MCF 10A (cell line): Measurements from ENCODE around the gene IFRD2. TPM values are rescaled to one million over a fixed set of nuclear protein-coding genes. Genes with fewer than 3 reads are reported as not detected.
A peak's percentile ranks its signal among the peaks of the same experiment; 100 is the strongest.
"Not testable (repeated sequence)": the region's sequence is repeated elsewhere in the genome, so short reads cannot be mapped to it uniquely, and the experiment has no call there.

Experiments used
- BruUV-seq: library from RNA; stranded (reverse); fragments of 400-500 nt; replicated peaks from 2 replicates; lab custom pipeline; 2021; lab: Mats Ljungman, UMichigan
- CTCF ChIA-PET: fragments of 300-600 bp; sonication (Branson Sonifier 250); formaldehyde crosslinking; extraction: SDS; loops from one replicate; lab custom pipeline; 2021; ENCODE audit warnings: antibody characterized with exemption, inconsistent platforms; lab: Yijun Ruan, JAX
- POLR2A ChIA-PET: fragments of 300-600, 350-650 bp; sonication (Branson Sonifier 250); formaldehyde crosslinking; extraction: SDS; loops from one replicate; lab custom pipeline; 2020; ENCODE audit warnings: antibody characterized with exemption, inconsistent platforms; lab: Yijun Ruan, JAX
- DNase-seq: peaks from one replicate; pipeline ENCODE4 v3.0.0-alpha.2; 2018; ENCODE audit not compliant: unreplicated experiment
- H3K27ac Mint-ChIP-seq: one replicate; pipeline ENCODE4 v1.8.0; 2022; ENCODE audit warnings: mild to moderate bottlenecking, low read depth, mixed read lengths; ENCODE audit not compliant: unreplicated experiment
- H3K27me3 Mint-ChIP-seq: one replicate; pipeline ENCODE4 v1.8.0; 2022; ENCODE audit warnings: mixed read lengths; ENCODE audit not compliant: insufficient read depth, unreplicated experiment
- H3K36me3 Mint-ChIP-seq: one replicate; pipeline ENCODE4 v1.8.0; 2022; ENCODE audit warnings: mild to moderate bottlenecking, moderate library complexity, mixed read lengths; ENCODE audit not compliant: insufficient read depth, unreplicated experiment
- H3K4me1 Mint-ChIP-seq: one replicate; pipeline ENCODE4 v1.8.0; 2022; ENCODE audit warnings: mixed read lengths; ENCODE audit not compliant: insufficient read depth, unreplicated experiment
- H3K4me3 Mint-ChIP-seq: one replicate; pipeline ENCODE4 v1.8.0; 2022; ENCODE audit warnings: mild to moderate bottlenecking, moderate library complexity, mixed read lengths; ENCODE audit not compliant: unreplicated experiment
- H3K9me3 Mint-ChIP-seq: one replicate; pipeline ENCODE4 v1.8.0; 2022; ENCODE audit warnings: mixed read lengths; ENCODE audit not compliant: unreplicated experiment
- CTCF ChIP-seq: fragments of 200-600 bp; IDR thresholded peaks from one replicate; pipeline ENCODE4 v1.8.0; 2022; ENCODE audit warnings: antibody characterized with exemption, mild to moderate bottlenecking; ENCODE audit not compliant: unreplicated experiment
- intact Hi-C: fragments of 100-400 bp; cut with micrococcal nuclease; formaldehyde crosslinking; loops from 2 replicates; pipeline ENCODE4 v1.14.1; 2022
- total RNA-seq: library from RNA; stranded (reverse); gene quantifications from 2 replicates; pipeline ENCODE4 v1.2.3, GENCODE V29; 2022

The IFRD2 gene
- total RNA-seq, 1 experiment from 2014 or later, result 182 TPM

GRCh38 chr3:50246517-50246954 is 45.7 kb downstream of the IFRD2 start:
- no TSS peak for BruUV-seq
- POLR2A ChIA-PET, result interaction anchor here (0.6 to 4.6 kb wide), 17 partner anchors 10 to 1422 kb away, joined by 3 to 102 read pairs (median 4); partner anchors contain the start of genes GNAI2, HYAL3, IFRD2 and NAA80
- peaks cover 15% of the 10 kb centered on the region for H3K36me3 Mint-ChIP-seq
- DNase-seq, result peak; percentile 94
- H3K27me3 Mint-ChIP-seq, result no peaks in the 10 kb centered on the region
- intact Hi-C loops, result loop anchor here (1.0 kb wide), 3 partner anchors 10 to 27 kb away; partner anchors contain the start of gene GNAI2
- peak overlapping the region; percentile 55 for H3K4me3 Mint-ChIP-seq
- peak overlapping the region; percentile 91 for H3K27ac Mint-ChIP-seq
- no peak for TF ChIP-seq CTCF
- H3K4me1 Mint-ChIP-seq, result peaks cover 56% of the 10 kb centered on the region
- CTCF ChIA-PET, result interaction anchor here (0.5 to 5.8 kb wide), 39 partner anchors 9 to 683 kb away, joined by 3 to 107 read pairs (median 4); partner anchors contain the start of genes GNAI2, GNAT1, IFRD2 and SEMA3B
- H3K9me3 Mint-ChIP-seq, result no peaks in the 10 kb centered on the region

DNA sequence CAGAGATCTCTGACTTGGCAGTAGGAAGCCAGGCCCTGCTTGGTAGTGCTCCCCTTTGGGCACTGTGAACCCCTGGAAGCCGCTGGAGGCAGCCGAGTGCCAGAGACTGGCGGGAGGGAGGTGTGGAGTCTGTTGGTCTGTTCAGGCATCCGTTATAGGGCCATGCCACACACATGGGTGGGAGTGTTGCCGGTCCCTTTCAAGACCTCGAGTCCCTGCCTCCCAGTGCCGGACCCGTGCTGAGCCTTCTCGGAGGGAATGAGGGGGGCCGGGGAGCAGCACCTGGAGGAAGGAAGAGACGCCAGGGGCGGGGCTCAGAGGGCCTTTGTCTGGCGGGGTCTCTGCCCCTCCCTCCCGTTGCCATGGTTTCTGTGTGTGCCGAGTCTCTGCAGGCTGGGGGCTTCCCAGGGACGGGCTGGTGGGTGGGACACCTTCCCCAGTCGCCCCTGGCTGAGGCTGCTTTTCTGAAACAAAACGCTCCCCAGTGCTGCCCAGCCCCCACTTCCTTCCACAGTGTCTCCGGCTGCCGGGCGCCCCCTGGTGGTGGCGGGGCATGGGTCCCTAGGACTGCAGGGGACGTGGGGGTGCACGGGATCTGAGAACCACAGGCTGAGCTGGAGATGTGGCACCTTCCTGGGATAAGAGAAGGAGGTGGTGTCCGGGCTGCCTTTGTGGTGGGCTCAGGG is 46.3 kb downstream of the IFRD2 start:
- H3K27ac Mint-ChIP-seq, result peak overlapping the region; percentile 91
- TF ChIP-seq CTCF, result peak; percentile 98
- CTCF ChIA-PET, result interaction anchor here (0.5 to 5.8 kb wide), 35 partner anchors 9 to 683 kb away, joined by 3 to 107 read pairs (median 4); partner anchors contain the start of genes GNAI2, GNAT1, IFRD2 and SEMA3B
- intact Hi-C loops, result loop anchor here (1.0 kb wide), 3 partner anchors 10 to 27 kb away; partner anchors contain the start of gene GNAI2
- peak; percentile 91 for DNase-seq
- no TSS peak for BruUV-seq
- peak overlapping the region; percentile 55 for H3K4me3 Mint-ChIP-seq
- POLR2A ChIA-PET, result interaction anchor here (0.7 to 4.6 kb wide), 10 partner anchors 9 to 115 kb away, joined by 3 to 102 read pairs (median 4); partner anchors contain the start of genes GNAI2 and IFRD2
- no peaks in the 10 kb centered on the region for H3K9me3 Mint-ChIP-seq
- peaks cover 54% of the 10 kb centered on the region for H3K4me1 Mint-ChIP-seq
- no peaks in the 10 kb centered on the region for H3K27me3 Mint-ChIP-seq
- peaks cover 11% of the 10 kb centered on the region for H3K36me3 Mint-ChIP-seq

GRCh38 chr3:50245251-50245745 is 46.9 kb downstream of the IFRD2 start:
- Mint-ChIP-seq H3K27me3 (no peaks in the 10 kb centered on the region), H3K27ac (peak overlapping the region; percentile 91), H3K4me1 (peaks cover 50% of the 10 kb centered on the region), H3K9me3 (no peaks in the 10 kb centered on the region), H3K36me3 (peaks cover 4% of the 10 kb centered on the region), H3K4me3 (peak overlapping the region; percentile 55)
- ChIA-PET CTCF (interaction anchor here (0.5 to 5.8 kb wide), 5 partner anchors 17 to 68 kb away, joined by 3 to 107 read pairs (median 3); no protein-coding TSS in a partner anchor), POLR2A (interaction anchor here (1.2 to 3.5 kb wide), 3 partner anchors 10 to 47 kb away, joined by 5 to 26 read pairs (median 7); partner anchors contain the start of gene IFRD2)
- no TSS peak for BruUV-seq
- intact Hi-C loops, result no loop called here
- no peak for TF ChIP-seq CTCF
- DNase-seq, result no peak

- Mint-ChIP-seq H3K27ac (peak overlapping the region; percentile 91), H3K4me1 (peaks cover 46% of the 10 kb centered on the region)
- BruUV-seq, intact Hi-C loops, H3K4me3 Mint-ChIP-seq, H3K27me3 Mint-ChIP-seq, H3K36me3 Mint-ChIP-seq, H3K9me3 Mint-ChIP-seq, DNase-seq: not testable (repeated sequence)
- POLR2A ChIA-PET, result interaction anchor here (1.2 to 2.2 kb wide), 2 partner anchors 9 to 48 kb away, joined by 5 to 7 read pairs; partner anchors contain the start of gene IFRD2
- CTCF ChIA-PET, result interaction anchor here (0.5 to 1.1 kb wide), 5 partner anchors 30 to 122 kb away, joined by 3 to 5 read pairs (median 3); no protein-coding TSS in a partner anchor
These were observed 47.4 kb downstream of the IFRD2 start for GRCh38 chr3:50244813-50245212.
